Prostate gland (tissue), 2 donors: Measurements from ENCODE around the gene KRTAP9-2.

Experiments used
- CTCF ChIP-seq, 4 experiments: fragments of 200-600 bp in 2 of 4; fragments of 450-650 bp in 2 of 4; sonication (generic) in 2 of 4; IDR thresholded peaks; 1 replicate in 3 of 4; 2 replicates in 1 of 4; pipeline ENCODE4 v1.5.1; 2016 to 2019; ENCODE audit warnings: antibody characterized with exemption in 4 of 4, mild to moderate bottlenecking in 2 of 4, moderate library complexity in 2 of 4
- POLR2A ChIP-seq: fragments of 450-650 bp; IDR thresholded peaks from one replicate; pipeline ENCODE4 v1.6.1; 2016; ENCODE audit warnings: antibody characterized with exemption, mild to moderate bottlenecking

- TF ChIP-seq CTCF (IDR thresholded peaks at IDR 0.05) (no peak), POLR2A (no peak)
Measured at GRCh38 chr17:41265078-41265477, 38.6 kb downstream of the KRTAP9-2 start, which contains the start of gene KRTAP9-6.
